ENCODE data around the gene IFI44.

GRCh38 chr1:78677788-78678187 is 28.2 kb downstream of the IFI44 start:
- no peak for TF ChIP-seq NR2F2 (IDR thresholded peaks at IDR 0.05)
- no peak for TF ChIP-seq CTCF (IDR thresholded peaks at IDR 0.05; ENCODE audit: low read depth, low read length, missing input control)
- no peak for TF ChIP-seq EGR1 (IDR thresholded peaks at IDR 0.05; ENCODE audit: low read depth in 2 of 2)
- no peak for TF ChIP-seq MAX (IDR thresholded peaks at IDR 0.05)
- TF ChIP-seq RAD21 (IDR thresholded peaks at IDR 0.05), result no peak
- no peak for TF ChIP-seq ZBTB33 (IDR thresholded peaks at IDR 0.05)
- TF ChIP-seq REST (IDR thresholded peaks at IDR 0.05), result no peak
- no peak for TF ChIP-seq GABPA (IDR thresholded peaks at IDR 0.05 in 1 of 2, conservative IDR thresholded peaks at IDR 0.05 in 1 of 2)
- TF ChIP-seq TAF1 (conservative IDR thresholded peaks at IDR 0.05), result no peak
- TF ChIP-seq RXRA (IDR thresholded peaks at IDR 0.05), result no peak
- TF ChIP-seq FOXA1 (IDR thresholded peaks at IDR 0.05), result no peak
- no peak for TF ChIP-seq ATF3 (IDR thresholded peaks at IDR 0.05)
- TF ChIP-seq YY1 (IDR thresholded peaks at IDR 0.05), result no peak
- TF ChIP-seq HNF4G (IDR thresholded peaks at IDR 0.05), result no peak
